Psoas muscle (tissue), 8 donors: Measurements from ENCODE around the gene C11orf24. TPM values are rescaled to one million over a fixed set of nuclear protein-coding genes. Genes with fewer than 3 reads are reported as not detected.
"Not testable (repeated sequence)": the region's sequence is repeated elsewhere in the genome, so short reads cannot be mapped to it uniquely, and the experiment has no call there.

Experiments
- ATAC-seq, 4 donors: fragments of 200-7000 bp; cut with Tn5 transposase; one replicate each; pipeline ENCODE4 v1.9.1; 2020; ENCODE audit warnings: moderate library complexity in 3 of 4, mild to moderate bottlenecking in 2 of 4
- DNase-seq, 2 donors: peaks; one replicate each; pipeline ENCODE4 v3.0.0-alpha.2; 2020
- H3K27ac ChIP-seq: fragments of 200-600 bp; one replicate; pipeline ENCODE4 v1.8.0; 2022
- H3K27me3 ChIP-seq, 3 donors: fragments of 200-600 bp in 1 of 3; one replicate each; pipeline versions ENCODE4 v1.6.1 to v1.8.0; 2013 to 2022; ENCODE audit warnings: low read length in 2 of 3, mild to moderate bottlenecking in 2 of 3, moderate library complexity in 1 of 3; ENCODE audit not compliant: insufficient read depth in 3 of 3
- H3K36me3 ChIP-seq, 2 donors: fragments of 200-600 bp in 1 of 2; one replicate each; pipeline versions ENCODE4 v1.6.1 to v1.8.0; 2013 to 2022; ENCODE audit warnings: low read depth in 1 of 2, mild to moderate bottlenecking in 1 of 2, moderate library complexity in 1 of 2; ENCODE audit not compliant: insufficient read depth in 1 of 2
- H3K4me1 ChIP-seq: fragments of 200-600 bp; one replicate; pipeline ENCODE4 v1.8.0; 2022
- H3K4me3 ChIP-seq: fragments of 200-600 bp; one replicate; pipeline ENCODE4 v1.8.0; 2022; ENCODE audit warnings: mild to moderate bottlenecking
- H3K9me3 ChIP-seq: fragments of 200-600 bp; one replicate; pipeline ENCODE4 v1.8.0; 2022
- WGBS, 3 donors: extraction: QIAGEN DNeasy Blood & Tissue Kit; methylation state at CpG; one replicate each; pipeline versions ENCODE4 v1.1.6 to v1.1.7; 2013; 5-methylcytosine and 5-hydroxymethylcytosine counted together
- intact Hi-C, 2 donors: fragments of 100-400 bp; cut with DNase I; formaldehyde crosslinking; loops; one replicate each; pipeline versions ENCODE4 v1.11.0 to v1.14.2; 2022
- polyA plus RNA-seq, 3 donors: library from polyadenylated mRNA; stranded (reverse); fragments of 200-250 nt; gene quantifications; one replicate each; pipeline ENCODE4 v1.2.3, GENCODE V29; 2013
- total RNA-seq, 4 donors: library from RNA; stranded (reverse); fragmentation: NEBNext Ultra II Directional in 2 of 4; extraction: Animal tissue kit (Norgen Biotek cat#: 25700) in 2 of 4; gene quantifications; one replicate each; pipeline versions ENCODE4 v1.2.1 to v1.2.4, GENCODE V29; 2021 to 2023
- TF ChIP-seq, protein P1 (sequence below): fragments of 200-600 bp; IDR thresholded peaks from one replicate; pipeline ENCODE4 v1.8.0; 2022; ENCODE audit warnings: antibody characterized with exemption
- donor health status: healthy with polysubstance abuse.
- donor health status: DM: no; HTN: no; CAD: no; lungs with moderate emphysema.
- donor health status: Bipolar disorder and iron deficiency.
- donor health status: healthy.
- donor health status: DM: yes; HTN: yes; CAD: no.
- donor health status: DM: no; HTN: no; CAD: no.
- donor health status: DM: no; HTN: no; CAD: no.
- donor health status: DM: yes; HTN: yes; CAD: no.

C11orf24 gene
- total and polyA plus RNA-seq, 7 donors, result 9.0 to 49.8 (median 20.7) TPM

DNA sequence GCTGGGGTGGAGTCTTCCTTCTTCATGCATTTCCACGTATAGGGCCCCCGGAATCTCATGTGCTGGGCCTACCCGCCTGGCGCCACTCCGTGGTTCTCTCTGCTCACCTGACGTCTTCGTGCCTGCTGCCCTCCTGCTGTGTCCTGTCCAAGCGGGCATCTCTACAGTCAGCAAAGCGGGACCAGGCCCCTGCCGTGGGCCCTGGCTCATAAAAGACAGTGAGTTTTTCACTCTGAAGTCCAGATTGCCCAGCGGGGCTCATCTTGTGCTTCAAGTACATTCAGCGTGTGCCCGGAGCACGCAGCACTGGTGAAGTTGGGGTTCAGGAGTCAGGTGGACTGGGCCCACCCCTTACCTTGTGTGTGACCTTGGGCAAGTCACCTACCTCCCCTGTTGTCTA is 17.4 kb downstream of the C11orf24 start:
- WGBS, 3 donors, result 94 to 97% (median 96%) methylated on average over 13 to 14 of the region's 14 CpGs
- no peaks in the 10 kb centered on the region for H3K9me3 ChIP-seq
- TF ChIP-seq, protein P1, sequence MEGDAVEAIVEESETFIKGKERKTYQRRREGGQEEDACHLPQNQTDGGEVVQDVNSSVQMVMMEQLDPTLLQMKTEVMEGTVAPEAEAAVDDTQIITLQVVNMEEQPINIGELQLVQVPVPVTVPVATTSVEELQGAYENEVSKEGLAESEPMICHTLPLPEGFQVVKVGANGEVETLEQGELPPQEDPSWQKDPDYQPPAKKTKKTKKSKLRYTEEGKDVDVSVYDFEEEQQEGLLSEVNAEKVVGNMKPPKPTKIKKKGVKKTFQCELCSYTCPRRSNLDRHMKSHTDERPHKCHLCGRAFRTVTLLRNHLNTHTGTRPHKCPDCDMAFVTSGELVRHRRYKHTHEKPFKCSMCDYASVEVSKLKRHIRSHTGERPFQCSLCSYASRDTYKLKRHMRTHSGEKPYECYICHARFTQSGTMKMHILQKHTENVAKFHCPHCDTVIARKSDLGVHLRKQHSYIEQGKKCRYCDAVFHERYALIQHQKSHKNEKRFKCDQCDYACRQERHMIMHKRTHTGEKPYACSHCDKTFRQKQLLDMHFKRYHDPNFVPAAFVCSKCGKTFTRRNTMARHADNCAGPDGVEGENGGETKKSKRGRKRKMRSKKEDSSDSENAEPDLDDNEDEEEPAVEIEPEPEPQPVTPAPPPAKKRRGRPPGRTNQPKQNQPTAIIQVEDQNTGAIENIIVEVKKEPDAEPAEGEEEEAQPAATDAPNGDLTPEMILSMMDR, result no peak
- H3K27me3 ChIP-seq, result no peaks in the 10 kb centered on the region
- no peaks in the 10 kb centered on the region for H3K36me3 ChIP-seq
- intact Hi-C loops, result no loop called here
- H3K27ac ChIP-seq, result no peak overlapping the region
- no peak overlapping the region for H3K4me3 ChIP-seq
- H3K4me1 ChIP-seq, result peaks cover 4% of the 10 kb centered on the region
- DNase-seq (no peak), ATAC-seq (no peak)

DNA sequence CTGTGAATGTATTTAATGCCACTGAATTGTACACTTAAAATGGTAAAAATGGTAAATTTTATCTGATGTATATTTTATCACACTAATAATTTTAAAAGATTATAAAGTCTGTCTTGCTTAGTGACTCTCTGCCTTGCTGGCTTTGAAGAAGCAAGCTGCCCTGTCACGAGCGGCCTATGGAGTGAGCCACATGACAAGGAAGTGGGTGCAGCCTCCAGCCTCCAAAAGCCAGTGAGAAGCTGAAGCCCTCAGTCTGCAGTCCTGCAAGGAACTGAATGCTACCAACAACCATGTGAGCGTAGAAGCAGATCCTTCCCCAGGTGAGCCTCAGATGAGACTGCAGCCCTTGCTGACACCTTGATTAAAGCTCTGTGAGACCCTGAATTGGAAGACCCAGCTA is 20.0 kb downstream of the C11orf24 start:
- intact Hi-C loops, result no loop called here
- DNase-seq (no peak), ATAC-seq (no peak)
- Histone ChIP-seq H3K9me3 (no peaks in the 10 kb centered on the region), H3K36me3 (no peaks in the 10 kb centered on the region), H3K4me3 (no peak overlapping the region), H3K27ac (no peak overlapping the region), H3K27me3 (no peaks in the 10 kb centered on the region), H3K4me1 (no peaks in the 10 kb centered on the region)
- TF ChIP-seq, protein P1, result no peak
- WGBS, 3 donors, result 94 to 95% (median 95%) methylated on average over 3 of the region's 3 CpGs

DNA sequence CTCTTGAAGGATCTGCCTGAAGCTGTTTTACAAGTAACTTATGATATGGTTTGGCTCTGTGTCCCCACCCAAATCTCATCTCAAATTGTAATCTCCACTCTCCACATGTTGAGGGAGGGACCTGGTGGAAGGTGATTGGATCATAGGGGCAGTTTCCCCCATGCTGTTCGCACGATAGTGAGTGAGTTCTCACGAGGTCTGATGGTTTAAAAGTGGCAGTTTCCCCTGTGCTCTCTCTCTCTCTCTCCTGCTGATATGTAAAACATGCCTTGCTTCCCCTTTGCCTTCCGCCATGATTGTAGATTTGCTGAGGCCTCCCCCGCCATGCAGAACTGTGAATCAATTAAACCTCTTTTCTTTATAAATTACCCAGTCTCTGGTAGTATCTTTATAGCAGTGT is 26.9 kb downstream of the C11orf24 start:
- DNase-seq, ATAC-seq, H3K36me3 ChIP-seq, H3K4me1 ChIP-seq, H3K4me3 ChIP-seq, H3K9me3 ChIP-seq, H3K27me3 ChIP-seq, H3K27ac ChIP-seq, intact Hi-C loops: not testable (repeated sequence)
- WGBS, 3 donors, result 82 to 93% (median 84%) methylated on average over 5 of the region's 5 CpGs

DNA sequence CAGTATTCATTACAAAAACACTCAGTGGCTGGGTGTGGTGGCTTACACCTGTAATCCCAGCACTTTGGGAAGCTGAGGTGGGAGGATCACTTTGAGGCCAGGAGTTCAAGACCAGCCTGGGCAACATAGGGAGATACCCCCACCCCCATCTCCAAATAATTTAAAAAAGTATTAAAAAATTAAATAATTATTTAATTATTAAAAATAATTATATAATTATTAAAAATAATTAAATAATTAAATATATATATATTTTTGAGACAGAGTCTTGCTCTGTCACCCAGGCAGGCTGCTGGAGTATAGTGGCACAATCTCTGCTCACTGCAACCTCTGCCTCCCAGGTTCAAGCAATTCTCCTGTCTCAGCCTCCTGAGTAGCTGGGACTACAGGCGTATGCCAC is 27.9 kb downstream of the C11orf24 start:
- H3K9me3 ChIP-seq, DNase-seq, H3K4me1 ChIP-seq, H3K4me3 ChIP-seq, ATAC-seq, H3K36me3 ChIP-seq, H3K27me3 ChIP-seq, intact Hi-C loops, H3K27ac ChIP-seq: not testable (repeated sequence)
- 100% methylated on average over 1 of the region's 1 CpG for WGBS, 3 donors

DNA sequence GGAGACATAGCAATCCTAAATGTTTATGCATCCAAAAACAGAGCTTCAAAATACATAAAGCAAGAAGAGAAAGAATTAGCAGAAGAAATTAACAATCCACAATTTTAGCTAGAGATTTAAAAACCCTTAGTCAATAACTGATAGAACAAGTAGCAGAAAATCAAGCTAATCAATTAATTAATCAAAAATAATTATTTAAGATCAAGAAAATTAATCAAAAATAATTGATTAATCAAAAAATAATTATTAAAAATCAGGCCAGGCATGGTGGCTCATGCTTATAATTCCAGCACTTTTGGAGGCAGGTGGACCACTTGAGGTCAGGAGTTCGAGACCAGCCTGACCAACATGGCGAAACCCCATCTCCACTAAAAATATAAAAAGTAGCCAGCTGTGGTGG is 29.2 kb downstream of the C11orf24 start:
- H3K36me3 ChIP-seq, result no peaks in the 10 kb centered on the region
- DNase-seq (no peak), ATAC-seq (no peak)
- H3K9me3 ChIP-seq, result no peaks in the 10 kb centered on the region
- no peak overlapping the region for H3K27ac ChIP-seq
- TF ChIP-seq, protein P1, result no peak
- WGBS, 3 donors, result 98 to 100% (median 98%) methylated on average over 2 of the region's 2 CpGs
- H3K27me3 ChIP-seq, result no peaks in the 10 kb centered on the region
- no peak overlapping the region for H3K4me3 ChIP-seq
- intact Hi-C loops, result no loop called here
- H3K4me1 ChIP-seq, result no peaks in the 10 kb centered on the region

DNA sequence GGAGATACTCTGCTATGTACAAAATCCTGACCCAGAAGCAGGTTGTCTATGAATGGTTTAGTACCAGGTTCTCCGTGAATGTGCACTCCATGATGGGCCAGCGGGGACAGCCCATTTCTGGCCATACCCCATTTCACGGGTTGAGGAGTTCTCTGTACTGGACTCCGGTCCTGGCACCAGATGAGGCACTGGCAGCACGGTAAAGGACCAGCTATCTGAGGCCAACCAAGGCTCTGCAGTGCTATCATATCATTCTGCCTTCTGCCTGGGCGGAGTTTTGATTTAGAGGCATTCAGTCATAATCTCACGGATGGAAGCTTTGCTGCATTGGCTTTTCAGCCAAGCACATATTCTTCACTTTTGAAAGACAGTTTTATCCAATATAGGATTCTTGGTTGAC is 40.2 kb downstream of the C11orf24 start:
- intact Hi-C loops, result no loop called here
- DNase-seq (no peak), ATAC-seq (no peak)
- Histone ChIP-seq H3K4me3 (no peak overlapping the region), H3K9me3 (peaks cover 3% of the 10 kb centered on the region), H3K36me3 (no peaks in the 10 kb centered on the region), H3K27ac (no peak overlapping the region), H3K4me1 (no peaks in the 10 kb centered on the region), H3K27me3 (no peaks in the 10 kb centered on the region)
- 65 to 83% (median 68%) methylated on average over 7 of the region's 7 CpGs for WGBS, 3 donors
- TF ChIP-seq, protein P1, result no peak
